GM04503 (cell line): Measurements from ENCODE around the gene DSTN.

Experiments used
- DNase-seq: peaks from one replicate; pipeline ENCODE4 v3.0.0-alpha.2; 2012; ENCODE audit warnings: low read depth

The DSTN gene

GRCh38 chr20:17580895-17581294 lies 11.0 kb downstream of the DSTN start:
- DNase-seq = no peak

- no peak for DNase-seq
Observed at GRCh38 chr20:17583126-17583525, 13.3 kb downstream of the DSTN start.

- DNase-seq = no peak
Observed at GRCh38 chr20:17584689-17585088, 14.8 kb downstream of the DSTN start.

- DNase-seq = no peak
Observed at GRCh38 chr20:17586250-17586649, 16.4 kb downstream of the DSTN start.

GRCh38 chr20:17587148-17587547 lies 17.3 kb downstream of the DSTN start:
- no peak for DNase-seq

GRCh38 chr20:17587824-17588223 lies 17.9 kb downstream of the DSTN start:
- DNase-seq = no peak

GRCh38 chr20:17589161-17589834 lies 19.4 kb downstream of the DSTN start:
- no peak for DNase-seq

- DNase-seq = no peak
Observed at GRCh38 chr20:17590245-17590644, 20.4 kb downstream of the DSTN start.

GRCh38 chr20:17593902-17594301 lies 24.0 kb downstream of the DSTN start:
- no peak for DNase-seq

- no peak for DNase-seq
Observed at GRCh38 chr20:17594443-17594842, 24.6 kb downstream of the DSTN start.

GRCh38 chr20:17595856-17596255 lies 26.0 kb downstream of the DSTN start:
- no peak for DNase-seq

GRCh38 chr20:17598013-17598550 lies 28.2 kb downstream of the DSTN start:
- DNase-seq = no peak

GRCh38 chr20:17601957-17602356 lies 32.1 kb downstream of the DSTN start:
- no peak for DNase-seq

GRCh38 chr20:17602493-17602892 lies 32.6 kb downstream of the DSTN start:
- no peak for DNase-seq

- DNase-seq = no peak
Observed at GRCh38 chr20:17605131-17605660, 35.3 kb downstream of the DSTN start.

GRCh38 chr20:17606001-17606400 lies 36.1 kb downstream of the DSTN start:
- DNase-seq = no peak

GRCh38 chr20:17608701-17609497 lies 39.0 kb downstream of the DSTN start:
- DNase-seq = no peak

GRCh38 chr20:17609811-17610377 lies 40.0 kb downstream of the DSTN start:
- no peak for DNase-seq

- no peak for DNase-seq
Observed at GRCh38 chr20:17610566-17611289, 40.9 kb downstream of the DSTN start.

GRCh38 chr20:17611290-17611539 lies 41.3 kb downstream of the DSTN start:
- no peak for DNase-seq

GRCh38 chr20:17611540-17612286 lies 41.8 kb downstream of the DSTN start:
- no peak for DNase-seq
